ENCODE data around the gene MYMK. TPM values are rescaled to one million over a fixed set of nuclear protein-coding genes. Genes with fewer than 3 reads are reported as not detected.

The MYMK gene
- total and polyA plus RNA-seq, 2 of the 8 experiments (the other 6 are each of a cell fraction or from before 2014, with no cell fraction given) = not detected

- H2AFZ ChIP-seq (ENCODE audit: low read length) = no peak overlapping the region
- no peak overlapping the region for H2BK15ac ChIP-seq (ENCODE audit: low read length)
- H4K8ac ChIP-seq (ENCODE audit: extremely low read depth, insufficient read depth, low read length) = no peak overlapping the region
- H3K14ac ChIP-seq (ENCODE audit: insufficient read length) = no peak overlapping the region
- H3K9me3 ChIP-seq (ENCODE audit: insufficient read depth in 2 of 2, low read depth in 1 of 2, low read length in 1 of 2) = no peaks in the 10 kb centered on the region
- H3K56ac ChIP-seq (replicated peaks; ENCODE audit: insufficient read length, low read depth, low read length) = no peak overlapping the region
- H4K91ac ChIP-seq (replicated peaks; ENCODE audit: insufficient read length, low read length) = no peak overlapping the region
- H4K20me1 ChIP-seq (replicated peaks in 1 of 2; ENCODE audit: control insufficient read depth in 1 of 2, insufficient read depth in 2 of 2, low read length in 2 of 2) = no peaks in the 10 kb centered on the region
- no peak overlapping the region for H3K18ac ChIP-seq (ENCODE audit: extremely low read depth, low read length)
- no peak overlapping the region for H4K5ac ChIP-seq (ENCODE audit: insufficient read length, low read depth, low read length)
- H2BK20ac ChIP-seq (ENCODE audit: low read length) = no peak overlapping the region
- H2BK12ac ChIP-seq (ENCODE audit: low read depth, low read length) = no peak overlapping the region; the same call in 1 of the 2 replicates
- H3K79me2 ChIP-seq (ENCODE audit: control insufficient read depth in 1 of 2, insufficient read depth in 2 of 2, low read length in 2 of 2) = no peaks in the 10 kb centered on the region
- ChIA-PET POLR2A (ENCODE audit: partially characterized antibody) (no interaction called here), CTCF (ENCODE audit: partially characterized antibody) (interaction anchor here (1.1 to 4.2 kb wide), 9 partner anchors 8 to 159 kb away, joined by 3 to 26 read pairs (median 10); partner anchors contain the start of gene ADAMTSL2)
- no peak overlapping the region for H3K9ac ChIP-seq (replicated peaks in 1 of 4; ENCODE audit: extremely low read depth in 1 of 4, low read depth in 3 of 4, low read length in 3 of 4)
- DNase-seq (ENCODE audit: low read depth in 1 of 2, low spot score in 2 of 2) (no peak), FAIRE-seq (no peak)
- no peak overlapping the region for H3K4me3 ChIP-seq (ENCODE audit: extremely low read depth in 1 of 4, insufficient read depth in 2 of 4, low read depth in 3 of 4, low read length in 4 of 4)
- H3K27ac ChIP-seq (ENCODE audit: low read depth, low read length) = no peak overlapping the region
- WGBS, 2 experiments (ENCODE audit: extremely low coverage in 1 of 2, insufficient coverage in 1 of 2, insufficient read length in 1 of 2, insufficient replicate concordance in 2 of 2, low coverage in 1 of 2, low lambda C conversion rate in 2 of 2, missing lambda C conversion rate in 1 of 2) = 88% methylated on average over 11 of the region's 13 CpGs; no CpG with 5 or more reads in 1 of the 2 experiments
- no peak overlapping the region for H2AK5ac ChIP-seq (ENCODE audit: low read depth, low read length)
- H2BK120ac ChIP-seq (replicated peaks; ENCODE audit: low read depth, low read length) = no peak overlapping the region
- no peak overlapping the region for H3K23ac ChIP-seq (ENCODE audit: insufficient read length)
- no peaks in the 10 kb centered on the region for H3K36me3 ChIP-seq (ENCODE audit: control insufficient read depth in 2 of 4, insufficient read depth in 4 of 4, low read length in 3 of 4)
- H3K4me2 ChIP-seq (ENCODE audit: insufficient read depth in 1 of 2, low read depth in 2 of 2, low read length in 2 of 2) = no peak overlapping the region
- TF ChIP-seq SP1 (IDR thresholded peaks at IDR 0.05; ENCODE audit: low read depth, low read length) (no peak), RXRA (IDR thresholded peaks at IDR 0.05; ENCODE audit: insufficient read depth, low read depth, low read length) (no peak), TEAD4 (IDR thresholded peaks at IDR 0.05; ENCODE audit: low read depth, low read length) (no peak), E2F6 (IDR thresholded peaks at IDR 0.05) (no peak), EZH2 (IDR thresholded peaks at IDR 0.05; ENCODE audit: low read depth, low read length, severe bottlenecking) (no peak), BRCA1 (IDR thresholded peaks at IDR 0.05; ENCODE audit: low read depth, low read length) (no peak)
- H3K4me1 ChIP-seq (replicated peaks in 1 of 4; ENCODE audit: control insufficient read depth in 3 of 4, insufficient read depth in 4 of 4, low read length in 3 of 4) = peaks cover 0 to 20% (median 11%) of the 10 kb centered on the region in 4 experiments; a peak in 5 of 7 replicates
- no peaks in the 10 kb centered on the region for H3K23me2 ChIP-seq (ENCODE audit: low read depth, low read length)
- no peak overlapping the region for H2BK5ac ChIP-seq (ENCODE audit: low read depth, low read length)
- H3K79me1 ChIP-seq (ENCODE audit: low read depth, low read length) = no peaks in the 10 kb centered on the region
- peaks cover 0 to 4% (median 1%) of the 10 kb centered on the region in 4 experiments; a peak in 3 of 7 replicates for H3K27me3 ChIP-seq (replicated peaks in 1 of 4; ENCODE audit: control insufficient read depth in 3 of 4, extremely low read depth in 1 of 4, insufficient read depth in 3 of 4, low read length in 3 of 4)
- H3K4ac ChIP-seq (replicated peaks; ENCODE audit: insufficient read length, low read depth, low read length) = no peak overlapping the region
These were observed 17.2 kb upstream of the MYMK start for GRCh38 chr9:133542002-133542401.
